Endometrial microvascular endothelial cells (primary cell): ENCODE results near the gene KIF20B. TPM values are rescaled to one million over a fixed set of nuclear protein-coding genes. Genes with fewer than 3 reads are reported as not detected.
"Not testable (repeated sequence)": the region's sequence is repeated elsewhere in the genome, so short reads cannot be mapped to it uniquely, and the experiment has no call there.

Experiments
- in situ Hi-C: cut with HindIII; loops from 2 replicates; pipeline ENCODE4 v1.10.0; 2017; ENCODE audit warnings: low sequenced_read_pairs, low pct_unique_long_range_greater_than_20kb; ENCODE audit errors: inconsistent ontology term
- total RNA-seq: library from RNA; depleted of rRNA; stranded (reverse); fragments of >200 nt; gene quantifications from one replicate; pipeline ENCODE4 v1.2.3, GENCODE V29; 2015; ENCODE audit errors: inconsistent ontology term

KIF20B gene
- total RNA-seq, 1 donor from 2014 or later = 14.9 TPM

- in situ Hi-C loops = no loop called here
Measured at GRCh38 chr10:89814278-89814677, 112.9 kb downstream of the KIF20B start.

- in situ Hi-C loops = no loop called here
Measured at GRCh38 chr10:89815049-89815853, 113.9 kb downstream of the KIF20B start.

GRCh38 chr10:89819008-89819407 lies 117.6 kb downstream of the KIF20B start:
- in situ Hi-C loops = not testable (repeated sequence)

Other genes starting within 250 kb of the KIF20B start
- not detected for gene SLC16A12, start 166.0 kb upstream of the KIF20B start, total RNA-seq
- gene PANK1, start 56.3 kb upstream of the KIF20B start, total RNA-seq = 3.1 TPM